Measurements from ENCODE around the gene RGS6. TPM values are rescaled to one million over a fixed set of nuclear protein-coding genes. Genes with fewer than 3 reads are reported as not detected.

Gene RGS6
- total RNA-seq, 1 experiment from 2014 or later = not detected

- Mint-ChIP-seq H3K4me3 (ENCODE audit: low read depth, unreplicated experiment) (no peak overlapping the region), H3K4me1 (ENCODE audit: low read depth, unreplicated experiment) (no peaks in the 10 kb centered on the region), H3K36me3 (ENCODE audit: insufficient read depth, unreplicated experiment) (no peaks in the 10 kb centered on the region), H3K9me3 (ENCODE audit: low read depth, unreplicated experiment) (no peaks in the 10 kb centered on the region), H3K27me3 (ENCODE audit: unreplicated experiment) (peaks cover 42% of the 10 kb centered on the region), H3K27ac (ENCODE audit: unreplicated experiment) (no peak overlapping the region)
- no peak for DNase-seq
- intact Hi-C loops (cut with micrococcal nuclease; ENCODE audit: unreplicated experiment) = no loop called here
- CTCF ChIA-PET = no interaction called here
- TF ChIP-seq CTCF (IDR thresholded peaks at IDR 0.05; ENCODE audit: unreplicated experiment) = no peak
- no TSS peak for BruUV-seq (replicated peaks)
These were observed 240.4 kb downstream of the RGS6 start for GRCh38 chr14:72172597-72172996.

DNA sequence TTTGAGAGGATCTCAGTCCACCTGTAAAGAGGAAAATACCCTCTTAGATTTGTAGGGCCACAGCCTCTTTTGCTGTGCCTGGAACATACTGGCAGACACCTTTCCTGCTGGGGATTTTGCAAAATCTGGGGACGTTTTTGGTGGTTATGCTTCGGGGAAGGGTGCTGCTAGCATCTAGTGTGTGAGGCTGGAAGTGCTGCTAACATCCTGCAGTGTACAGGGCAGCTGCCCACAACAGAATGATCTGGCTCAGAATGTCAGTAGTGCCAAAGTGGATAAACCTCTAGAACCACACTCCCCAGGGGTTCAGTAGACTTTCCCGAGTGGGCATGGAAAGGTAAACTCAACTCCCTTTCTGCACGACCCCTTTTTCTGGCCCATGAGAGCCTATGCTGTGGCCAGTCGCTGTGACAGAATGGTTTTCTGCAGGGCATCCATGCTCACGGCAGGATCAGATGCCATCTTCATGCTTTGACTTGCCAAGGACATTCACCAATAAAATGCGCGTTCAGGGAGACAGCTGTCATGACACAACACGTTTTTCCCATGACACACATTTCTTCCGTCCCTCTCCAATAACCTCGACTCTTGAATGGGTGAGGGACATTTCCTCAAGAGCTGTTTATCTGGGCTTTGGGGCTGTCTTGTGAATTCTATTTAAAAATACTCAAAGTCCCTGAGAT is 240.9 kb downstream of the RGS6 start:
- CTCF ChIA-PET = no interaction called here
- Mint-ChIP-seq H3K27ac (ENCODE audit: unreplicated experiment) (no peak overlapping the region), H3K9me3 (ENCODE audit: low read depth, unreplicated experiment) (no peaks in the 10 kb centered on the region), H3K36me3 (ENCODE audit: insufficient read depth, unreplicated experiment) (no peaks in the 10 kb centered on the region), H3K27me3 (ENCODE audit: unreplicated experiment) (peaks cover 48% of the 10 kb centered on the region), H3K4me3 (ENCODE audit: low read depth, unreplicated experiment) (no peak overlapping the region), H3K4me1 (ENCODE audit: low read depth, unreplicated experiment) (no peaks in the 10 kb centered on the region)
- DNase-seq = no peak
- no TSS peak for BruUV-seq (replicated peaks)
- no peak for TF ChIP-seq CTCF (IDR thresholded peaks at IDR 0.05; ENCODE audit: unreplicated experiment)
- intact Hi-C loops (cut with micrococcal nuclease; ENCODE audit: unreplicated experiment) = no loop called here

DNA sequence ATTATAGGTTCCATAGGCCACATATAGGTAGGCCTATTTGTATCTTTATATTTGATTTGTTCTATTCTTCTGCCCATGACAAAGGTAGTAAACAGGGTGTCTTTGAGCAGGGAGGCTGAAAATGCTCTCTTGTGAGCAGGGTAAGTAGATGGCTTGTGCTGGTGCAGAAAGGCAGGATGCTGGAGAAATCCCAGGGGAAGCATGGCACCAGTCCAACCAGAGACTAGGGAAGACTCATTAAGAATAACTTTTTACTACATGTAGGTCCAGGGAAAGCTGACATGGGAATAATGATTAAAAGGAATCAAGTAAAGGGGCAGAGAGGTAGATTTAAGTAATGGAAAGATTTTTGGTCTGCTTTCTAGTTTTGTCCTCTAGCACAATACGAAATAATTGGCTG is 245.0 kb downstream of the RGS6 start:
- no peaks in the 10 kb centered on the region for H3K4me1 Mint-ChIP-seq (ENCODE audit: low read depth, unreplicated experiment)
- TF ChIP-seq CTCF (IDR thresholded peaks at IDR 0.05; ENCODE audit: unreplicated experiment) = no peak
- H3K27me3 Mint-ChIP-seq (ENCODE audit: unreplicated experiment) = peaks cover 33% of the 10 kb centered on the region
- no TSS peak for BruUV-seq (replicated peaks)
- CTCF ChIA-PET = no interaction called here
- no peaks in the 10 kb centered on the region for H3K9me3 Mint-ChIP-seq (ENCODE audit: low read depth, unreplicated experiment)
- no peak for DNase-seq
- H3K27ac Mint-ChIP-seq (ENCODE audit: unreplicated experiment) = no peak overlapping the region
- intact Hi-C loops (cut with micrococcal nuclease; ENCODE audit: unreplicated experiment) = no loop called here
- no peaks in the 10 kb centered on the region for H3K36me3 Mint-ChIP-seq (ENCODE audit: insufficient read depth, unreplicated experiment)
- H3K4me3 Mint-ChIP-seq (ENCODE audit: low read depth, unreplicated experiment) = no peak overlapping the region

- H3K27me3 Mint-ChIP-seq (ENCODE audit: unreplicated experiment) = peaks cover 33% of the 10 kb centered on the region
- intact Hi-C loops (cut with micrococcal nuclease; ENCODE audit: unreplicated experiment) = no loop called here
- no TSS peak for BruUV-seq (replicated peaks)
- H3K27ac Mint-ChIP-seq (ENCODE audit: unreplicated experiment) = no peak overlapping the region
- H3K9me3 Mint-ChIP-seq (ENCODE audit: low read depth, unreplicated experiment) = no peaks in the 10 kb centered on the region
- no peaks in the 10 kb centered on the region for H3K36me3 Mint-ChIP-seq (ENCODE audit: insufficient read depth, unreplicated experiment)
- no peak for DNase-seq
- H3K4me1 Mint-ChIP-seq (ENCODE audit: low read depth, unreplicated experiment) = no peaks in the 10 kb centered on the region
- TF ChIP-seq CTCF (IDR thresholded peaks at IDR 0.05; ENCODE audit: unreplicated experiment) = no peak
- H3K4me3 Mint-ChIP-seq (ENCODE audit: low read depth, unreplicated experiment) = no peak overlapping the region
- CTCF ChIA-PET = no interaction called here
These were observed 246.3 kb downstream of the RGS6 start for GRCh38 chr14:72178517-72178916.
